GM12874 (cell line): ENCODE data around the gene ABCB8.

Experiments
- CTCF ChIP-seq: IDR thresholded peaks from 2 replicates; pipeline ENCODE4 v1.5.1; 2011; ENCODE audit warnings: low read depth, mild to moderate bottlenecking, control low read depth, low read length, moderate library complexity; ENCODE audit not compliant: insufficient read depth

ABCB8 gene

GRCh38 chr7:150999497-151000230, 28.6 kb upstream of the ABCB8 start:
- TF ChIP-seq CTCF = no peak

GRCh38 chr7:151000897-151001495, 27.3 kb upstream of the ABCB8 start:
- TF ChIP-seq CTCF = no peak

GRCh38 chr7:151001546-151001945, 26.7 kb upstream of the ABCB8 start:
- no peak for TF ChIP-seq CTCF

GRCh38 chr7:151003572-151003971, 24.7 kb upstream of the ABCB8 start:
- no peak for TF ChIP-seq CTCF

GRCh38 chr7:151005566-151005965, 22.7 kb upstream of the ABCB8 start:
- TF ChIP-seq CTCF = no peak

- no peak for TF ChIP-seq CTCF
Measured at GRCh38 chr7:151006590-151007300, 21.5 kb upstream of the ABCB8 start.

- no peak for TF ChIP-seq CTCF
Measured at GRCh38 chr7:151007469-151007898, 20.8 kb upstream of the ABCB8 start.
